COR-L47 (cell line): Measurements from ENCODE around the gene ANXA6.

ENCODE experiments used
- DNase-seq: peaks from one replicate; lab custom pipeline; 2025; lab: John Stamatoyannopoulos, UW

ANXA6 gene

GRCh38 chr5:151153300-151153699 is 4.3 kb downstream of the ANXA6 start:
- DNase-seq = no peak

DNA sequence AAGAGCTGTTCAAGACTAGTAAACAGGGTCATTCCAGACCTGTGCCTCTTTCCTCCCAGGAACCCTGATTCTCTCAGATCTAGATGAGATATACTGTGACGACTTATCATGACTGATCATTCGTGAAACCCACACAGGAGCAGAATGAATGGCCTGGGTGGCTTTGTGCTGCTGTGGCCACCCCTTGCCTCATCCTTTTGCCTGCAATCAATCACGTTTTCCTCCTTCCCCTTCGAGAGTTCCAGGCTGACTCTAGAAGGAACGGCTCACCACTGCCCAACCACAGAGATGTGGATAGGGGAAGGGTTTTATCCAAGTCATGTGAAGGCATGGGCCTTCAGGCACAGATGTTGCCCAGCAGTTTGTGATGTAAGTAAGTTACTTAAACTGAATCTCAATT is 5.8 kb downstream of the ANXA6 start:
- DNase-seq = no peak

DNA sequence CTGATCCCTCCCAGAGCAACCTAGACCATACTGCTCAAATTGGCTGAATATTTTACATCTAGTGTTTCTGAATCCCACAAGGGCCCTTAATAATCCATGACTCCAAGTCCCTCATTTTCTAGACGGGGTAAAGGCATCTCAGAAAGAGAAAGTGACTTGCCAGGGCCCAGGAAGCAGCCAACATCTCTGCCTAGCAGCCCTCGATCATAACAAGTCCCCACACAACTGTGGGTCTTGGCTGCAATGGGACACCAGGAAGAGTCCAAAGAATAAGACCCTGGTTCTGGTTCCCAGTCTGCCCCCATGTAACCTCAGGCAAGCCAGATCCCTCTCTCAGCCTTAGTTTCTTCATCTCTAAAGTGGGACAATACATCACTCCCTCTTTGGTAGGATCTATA is 6.3 kb downstream of the ANXA6 start:
- no peak for DNase-seq

GRCh38 chr5:151150471-151151262 is 6.9 kb downstream of the ANXA6 start:
- DNase-seq = peak; percentile 48

GRCh38 chr5:151148583-151148982 is 9.0 kb downstream of the ANXA6 start:
- no peak for DNase-seq

- DNase-seq = no peak
These were observed 10.5 kb downstream of the ANXA6 start for GRCh38 chr5:151147033-151147432.

DNA sequence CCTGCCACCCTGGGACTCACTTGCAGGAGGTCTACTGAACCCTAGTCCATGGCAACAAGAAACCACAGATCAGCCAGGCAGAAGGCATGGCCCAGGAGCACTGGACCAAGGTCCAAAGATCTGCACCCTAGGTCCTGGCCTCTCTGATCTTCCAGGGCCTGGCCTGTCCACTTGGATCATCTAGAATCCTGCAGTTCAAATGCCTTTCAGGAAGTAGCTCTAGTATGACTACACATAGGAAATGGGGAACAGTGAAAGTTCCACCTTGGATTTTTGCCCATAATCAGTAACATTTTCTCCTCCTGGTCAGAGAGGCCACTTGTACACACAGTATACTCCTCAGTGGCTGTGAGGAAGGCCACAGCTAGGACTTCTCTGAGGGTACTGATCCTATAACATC is 11.5 kb downstream of the ANXA6 start:
- DNase-seq = no peak

DNA sequence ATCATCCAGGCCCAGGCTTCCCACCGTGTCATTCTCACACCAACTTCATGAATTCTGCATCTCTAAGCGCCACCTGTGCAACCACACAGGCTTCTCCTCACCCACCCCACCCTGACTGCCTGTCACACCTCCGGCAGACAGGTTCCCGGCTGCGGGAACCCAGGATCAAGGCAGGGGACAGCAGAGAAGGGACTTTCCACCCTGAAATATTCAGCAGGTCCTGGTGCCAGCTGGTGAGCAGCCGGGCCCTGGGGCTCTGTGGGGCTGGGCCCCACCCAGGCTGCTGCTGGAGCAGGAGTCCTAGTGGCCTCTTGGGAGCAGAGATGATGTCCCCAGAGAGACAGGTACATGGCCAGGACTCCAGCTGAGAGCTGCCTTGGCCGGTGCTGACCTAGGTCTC is 12.7 kb downstream of the ANXA6 start:
- DNase-seq = no peak

- DNase-seq = no peak
These were observed 13.3 kb downstream of the ANXA6 start for GRCh38 chr5:151144275-151144674.

DNA sequence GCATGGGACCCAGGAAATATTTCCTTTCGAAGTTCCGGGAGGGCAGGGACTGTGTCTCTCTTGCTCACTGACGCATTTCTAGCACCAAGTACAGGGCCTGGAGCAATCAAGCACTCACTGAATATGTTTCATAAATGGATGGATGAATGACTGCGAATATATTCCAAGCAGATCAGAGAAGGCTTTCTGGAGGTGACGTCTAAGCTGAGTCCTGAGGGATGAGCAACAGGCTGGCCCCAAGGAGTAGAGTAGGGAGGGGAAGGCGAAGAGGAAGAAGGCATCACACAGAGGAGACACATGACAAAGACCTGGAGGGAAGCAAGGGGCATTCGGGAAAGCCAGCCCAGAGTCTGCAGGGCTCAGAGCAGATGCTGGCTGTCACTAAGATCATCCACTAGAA is 13.9 kb downstream of the ANXA6 start:
- no peak for DNase-seq

GRCh38 chr5:151142933-151143332 is 14.6 kb downstream of the ANXA6 start:
- DNase-seq = no peak

- DNase-seq = no peak
These were observed 16.0 kb downstream of the ANXA6 start for GRCh38 chr5:151141535-151141934.

- DNase-seq = no peak
These were observed 16.7 kb downstream of the ANXA6 start for GRCh38 chr5:151140686-151141459.

DNA sequence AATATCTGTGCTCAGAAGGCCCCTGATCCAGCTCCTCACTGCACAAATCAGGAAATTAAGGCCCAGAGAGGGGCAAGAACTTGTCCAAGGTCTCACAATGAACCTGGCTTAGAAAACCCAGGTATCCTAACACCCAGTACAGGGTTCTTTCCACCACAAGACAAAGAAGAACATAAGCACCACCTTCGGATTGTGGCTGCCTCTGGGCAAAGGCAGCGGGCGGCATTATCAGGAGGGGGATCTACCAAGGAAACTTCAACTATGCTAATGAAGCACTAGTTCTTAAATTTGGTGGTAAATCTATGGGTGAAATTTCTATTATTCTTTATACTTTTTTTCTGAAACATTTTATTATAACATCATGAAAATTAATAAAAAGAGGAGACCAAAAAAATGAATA is 17.9 kb downstream of the ANXA6 start:
- DNase-seq = no peak

GRCh38 chr5:151139015-151139414 is 18.6 kb downstream of the ANXA6 start:
- peak; percentile 72 for DNase-seq

GRCh38 chr5:151138114-151138513 is 19.5 kb downstream of the ANXA6 start:
- no peak for DNase-seq

DNA sequence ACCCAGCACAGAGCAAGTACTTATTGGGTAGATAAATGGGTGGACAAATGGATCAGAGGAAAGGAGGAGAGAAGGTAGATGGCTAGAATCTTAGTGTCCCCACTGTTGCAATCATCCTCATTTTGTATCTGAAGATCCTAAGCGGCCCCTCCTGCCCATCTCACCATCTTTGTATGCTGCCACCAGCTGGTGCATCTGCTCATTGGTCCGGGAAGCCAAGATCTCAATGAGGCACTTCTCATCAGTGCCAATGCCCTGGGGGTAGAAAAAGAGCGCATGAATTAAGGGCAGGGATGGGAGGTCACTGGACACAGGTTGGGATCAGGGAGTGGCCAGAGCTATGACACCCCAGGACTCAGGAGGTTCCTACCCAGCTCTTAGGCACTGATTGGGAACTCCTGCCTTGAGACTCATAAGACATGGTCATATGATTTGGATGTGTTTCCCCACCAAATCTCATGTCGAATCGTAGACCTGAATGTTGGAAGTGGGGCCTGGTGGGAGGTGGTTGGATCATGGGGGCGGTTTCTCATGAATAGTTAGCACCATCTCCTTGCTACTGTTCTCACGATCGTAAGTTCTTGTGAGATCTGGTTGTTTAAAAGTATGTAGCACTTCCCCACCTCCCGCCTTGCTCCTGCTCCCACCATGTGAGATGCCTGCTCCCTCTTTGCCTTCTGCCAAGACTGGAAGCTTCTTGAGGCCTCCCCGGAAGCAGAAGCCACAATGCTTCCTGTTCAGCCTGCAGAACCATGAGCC is 20.3 kb downstream of the ANXA6 start:
- DNase-seq = no peak

DNA sequence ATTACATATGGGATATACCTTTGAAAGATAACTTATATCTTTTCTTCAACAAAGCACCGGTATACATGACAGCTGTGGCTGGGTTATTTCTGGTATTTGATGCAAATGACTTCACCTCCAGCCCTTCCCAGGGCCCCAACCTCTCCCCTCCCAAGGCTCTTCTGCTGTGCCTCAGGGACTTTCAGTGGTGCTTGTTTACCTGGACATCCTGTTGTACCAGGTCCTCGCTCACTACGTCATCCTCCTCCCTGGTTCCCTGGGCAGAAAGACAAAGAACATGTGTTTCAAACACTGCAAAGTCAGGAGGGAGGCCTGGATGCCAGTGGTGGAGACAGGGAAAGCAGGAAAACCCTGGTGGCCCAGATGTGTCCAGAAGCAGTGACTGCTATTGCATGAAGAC is 23.4 kb downstream of the ANXA6 start:
- DNase-seq = no peak

GRCh38 chr5:151132963-151133362 is 24.6 kb downstream of the ANXA6 start:
- no peak for DNase-seq

DNA sequence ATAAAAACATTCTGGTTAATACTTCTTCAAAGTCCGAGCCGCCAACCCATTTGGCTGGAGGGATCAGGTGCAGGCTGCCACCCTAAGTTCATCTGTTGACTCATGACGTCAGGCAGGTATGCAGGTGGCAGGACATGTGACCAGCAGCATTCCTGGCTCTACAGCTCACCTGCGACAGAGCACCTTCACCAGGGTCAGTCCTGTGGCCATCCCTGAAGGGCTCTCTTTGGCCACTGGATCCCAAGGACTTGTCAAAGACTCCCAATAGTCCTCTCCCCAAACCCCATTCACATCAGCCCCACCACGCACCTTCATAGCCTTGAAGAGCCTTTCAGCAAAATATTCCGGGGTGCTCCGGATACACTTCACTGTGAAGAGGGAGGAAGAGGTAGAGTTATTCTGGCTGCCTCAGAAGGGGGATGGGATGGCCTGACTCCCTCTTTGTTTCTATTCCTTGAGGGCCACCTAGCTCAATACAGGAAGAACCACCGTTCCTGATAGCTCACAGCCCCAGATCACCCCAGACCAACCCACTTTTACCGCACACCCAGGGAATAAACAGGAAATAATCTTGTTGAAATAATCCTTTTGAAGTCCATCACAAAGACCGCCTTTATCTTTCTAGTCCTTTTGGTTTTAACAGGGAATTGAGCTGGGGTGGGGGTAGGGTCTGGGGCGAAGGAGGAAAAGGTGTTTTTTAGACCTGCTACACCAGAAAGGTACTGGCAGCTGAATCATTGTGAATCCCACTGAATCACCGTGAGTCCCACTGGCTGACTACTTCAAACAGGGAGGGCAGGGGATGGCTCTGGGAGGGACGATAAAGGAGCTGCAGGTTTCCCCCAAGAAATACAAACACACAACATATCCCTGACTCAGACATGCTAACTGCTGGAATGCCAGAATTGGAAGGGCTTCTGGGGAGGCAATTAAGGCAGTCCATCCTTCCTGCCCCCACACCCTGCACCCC is 26.4 kb downstream of the ANXA6 start:
- no peak for DNase-seq

GRCh38 chr5:151130235-151130921 is 27.2 kb downstream of the ANXA6 start:
- DNase-seq = no peak
